ENCODE data around the gene TBC1D21.

Gene TBC1D21

GRCh38 chr15:73873456-73873855 lies at the start of gene TBC1D21:
Gene TBC1D21, plus strand, starts transcription at chr15:73873564. Its CDS starts 146 bp downstream, at chr15:73873710.
- DNase-seq (ENCODE audit: low read depth in 3 of 3): no peak

GRCh38 chr15:73826711-73827251 lies 46.6 kb upstream of the TBC1D21 start:
- DNase-seq (ENCODE audit: low read depth in 3 of 3): no peak

- DNase-seq (ENCODE audit: low read depth in 3 of 3): no peak
Measured at GRCh38 chr15:73829523-73829922, 43.8 kb upstream of the TBC1D21 start.

GRCh38 chr15:73832657-73833056 lies 40.7 kb upstream of the TBC1D21 start:
- DNase-seq (ENCODE audit: low read depth in 3 of 3): no peak

- no peak for DNase-seq (ENCODE audit: low read depth in 3 of 3)
Measured at GRCh38 chr15:73836845-73837244, 36.5 kb upstream of the TBC1D21 start.

GRCh38 chr15:73838831-73839426 lies 34.4 kb upstream of the TBC1D21 start:
- no peak for DNase-seq (ENCODE audit: low read depth in 3 of 3)

- no peak for DNase-seq (ENCODE audit: low read depth in 3 of 3)
Measured at GRCh38 chr15:73839699-73840377, 33.5 kb upstream of the TBC1D21 start.

- DNase-seq (ENCODE audit: low read depth in 3 of 3): no peak
Measured at GRCh38 chr15:73840771-73841170, 32.6 kb upstream of the TBC1D21 start.

- DNase-seq (ENCODE audit: low read depth in 3 of 3): no peak
Measured at GRCh38 chr15:73841756-73842725, 31.3 kb upstream of the TBC1D21 start.

- DNase-seq (ENCODE audit: low read depth in 3 of 3): no peak
Measured at GRCh38 chr15:73843787-73844186, 29.6 kb upstream of the TBC1D21 start.

- DNase-seq (ENCODE audit: low read depth in 3 of 3): no peak
Measured at GRCh38 chr15:73844356-73844755, 29.0 kb upstream of the TBC1D21 start.

- no peak for DNase-seq (ENCODE audit: low read depth in 3 of 3)
Measured at GRCh38 chr15:73845507-73845906, 27.9 kb upstream of the TBC1D21 start.

- no peak for DNase-seq (ENCODE audit: low read depth in 3 of 3)
Measured at GRCh38 chr15:73845907-73846306, 27.5 kb upstream of the TBC1D21 start.

GRCh38 chr15:73849641-73850040 lies 23.7 kb upstream of the TBC1D21 start:
- DNase-seq (ENCODE audit: low read depth in 3 of 3): no peak

GRCh38 chr15:73850228-73850627 lies 23.1 kb upstream of the TBC1D21 start:
- no peak for DNase-seq (ENCODE audit: low read depth in 3 of 3)

- DNase-seq (ENCODE audit: low read depth in 3 of 3): peak in 1 of 3 donors; percentile 25
Measured at GRCh38 chr15:73851689-73852088, 21.7 kb upstream of the TBC1D21 start.

- no peak for DNase-seq (ENCODE audit: low read depth in 3 of 3)
Measured at GRCh38 chr15:73852507-73852906, 20.9 kb upstream of the TBC1D21 start.

- DNase-seq (ENCODE audit: low read depth in 3 of 3): no peak
Measured at GRCh38 chr15:73854265-73854664, 19.1 kb upstream of the TBC1D21 start.

GRCh38 chr15:73856458-73857192 lies 16.7 kb upstream of the TBC1D21 start:
- no peak for DNase-seq (ENCODE audit: low read depth in 3 of 3)

GRCh38 chr15:73857193-73857920 lies 16.0 kb upstream of the TBC1D21 start:
- DNase-seq (ENCODE audit: low read depth in 3 of 3): no peak

- no peak for DNase-seq (ENCODE audit: low read depth in 3 of 3)
Measured at GRCh38 chr15:73858062-73858461, 15.3 kb upstream of the TBC1D21 start.

Measured in stimulated activated CD4-positive, alpha-beta T cell treated with anti-CD3 and anti-CD28 coated beads, TNF-alpha, amount 100 ng/mL, for 48 hours (primary cell).